ENCODE measurements around the gene CORO2A.
"Not testable (repeated sequence)": the region's sequence is repeated elsewhere in the genome, so short reads cannot be mapped to it uniquely, and the experiment has no call there.

Gene CORO2A

GRCh38 chr9:98085944-98086343, 106.5 kb downstream of the CORO2A start:
- H3K4me3 Mint-ChIP-seq = no peak overlapping the region

DNA sequence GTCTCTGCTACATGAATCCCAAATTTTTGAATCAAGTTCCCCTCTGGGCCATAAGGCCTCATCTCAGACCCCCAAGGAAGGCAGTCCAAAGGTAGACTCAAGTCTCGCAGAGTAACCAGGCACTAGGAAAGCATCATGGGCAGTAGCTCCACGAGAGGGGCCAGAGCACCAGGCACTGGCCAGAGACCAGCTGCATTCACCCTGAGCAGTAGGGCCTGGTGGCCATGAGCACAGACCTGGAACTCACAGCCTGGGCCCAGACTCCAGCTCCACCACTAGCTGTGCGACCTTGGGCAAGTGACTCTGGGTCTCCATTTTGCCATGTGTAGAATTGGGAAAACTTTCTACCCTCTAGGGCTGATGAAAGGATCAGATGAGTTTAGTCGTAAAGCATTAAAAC, 107.4 kb downstream of the CORO2A start:
- H3K4me1 Mint-ChIP-seq = peaks cover 48% of the 10 kb centered on the region
- H3K4me3 Mint-ChIP-seq = no peak overlapping the region
- H3K36me3 Mint-ChIP-seq = peaks cover 70% of the 10 kb centered on the region
- H3K27ac Mint-ChIP-seq = peak overlapping the region; percentile 58
- no peaks in the 10 kb centered on the region for H3K9me3 Mint-ChIP-seq
- no peak for DNase-seq
- CTCF ChIA-PET = interaction anchor here (0.5 to 1.3 kb wide), 3 partner anchors 11 to 179 kb away, joined by 3 to 6 read pairs (median 3); no protein-coding TSS in a partner anchor
- H3K27me3 Mint-ChIP-seq = no peaks in the 10 kb centered on the region

More at GRCh38 chr9:98085944-98086343, 106.5 kb downstream of the CORO2A start:
- Mint-ChIP-seq H3K4me1 (peaks cover 47% of the 10 kb centered on the region), H3K27ac (peak overlapping the region; percentile 43), H3K27me3 (no peaks in the 10 kb centered on the region), H3K9me3 (no peaks in the 10 kb centered on the region), H3K36me3 (peaks cover 66% of the 10 kb centered on the region)
- CTCF ChIA-PET = interaction anchor here (1.3 kb wide), 1 partner anchor 178 kb away, joined by 6 read pairs; no protein-coding TSS in a partner anchor
- no peak for DNase-seq

DNA sequence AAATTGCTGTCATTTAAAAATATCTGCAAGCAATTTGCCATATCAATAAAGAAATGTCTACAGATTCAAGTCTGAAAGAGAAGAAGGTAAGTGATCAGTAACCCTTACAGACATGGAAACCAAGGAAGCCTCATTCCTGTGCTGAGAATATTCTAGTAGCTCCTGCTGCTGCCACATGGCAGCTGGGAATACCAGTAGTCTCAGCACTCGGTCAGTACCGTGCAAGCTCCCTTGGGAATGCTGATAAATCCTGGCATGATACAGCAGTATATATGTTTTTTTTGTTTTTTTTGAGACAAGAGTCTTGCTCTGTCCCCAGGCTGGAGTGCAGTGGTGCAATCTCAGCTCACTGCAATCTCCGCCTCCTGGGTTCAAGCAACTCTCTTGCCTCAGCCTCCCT, 108.0 kb downstream of the CORO2A start:
- no peak for DNase-seq
- no peaks in the 10 kb centered on the region for H3K9me3 Mint-ChIP-seq
- H3K27ac Mint-ChIP-seq = no peak overlapping the region
- CTCF ChIA-PET = interaction anchor here (1.1 kb wide), 1 partner anchor 11 kb away, joined by 3 read pairs; no protein-coding TSS in a partner anchor
- H3K4me3 Mint-ChIP-seq = no peak overlapping the region
- no peaks in the 10 kb centered on the region for H3K27me3 Mint-ChIP-seq
- peaks cover 67% of the 10 kb centered on the region for H3K36me3 Mint-ChIP-seq
- peaks cover 44% of the 10 kb centered on the region for H3K4me1 Mint-ChIP-seq

DNA sequence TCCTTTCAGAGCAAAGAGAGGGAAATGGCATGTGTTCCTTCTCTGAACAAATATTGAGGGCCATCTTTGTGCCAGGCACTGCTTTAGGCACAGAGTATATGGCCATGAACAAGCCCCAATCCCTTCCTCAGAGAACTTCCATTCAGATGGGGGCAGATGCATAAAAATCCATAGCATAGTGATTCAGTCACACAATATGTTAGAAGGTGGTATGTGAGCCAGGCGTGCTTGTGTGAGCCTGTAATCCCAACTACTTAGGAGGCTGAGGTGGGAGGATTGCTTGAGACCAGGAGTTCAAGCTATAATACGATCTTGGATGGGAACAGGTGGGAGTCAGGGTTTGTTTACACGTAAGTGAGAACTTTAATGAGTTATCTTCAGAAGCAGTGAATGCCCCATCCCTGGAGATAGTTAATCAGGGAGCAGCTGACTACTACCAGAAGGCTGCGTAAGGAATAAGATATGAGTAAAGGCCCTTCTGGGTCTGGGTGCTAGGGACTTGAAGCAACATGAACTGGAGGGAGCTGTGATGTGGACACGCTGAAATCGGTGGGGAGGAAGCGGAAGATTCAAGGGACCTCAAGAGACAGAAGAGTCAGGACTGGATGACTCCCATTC, 108.8 kb downstream of the CORO2A start:
- DNase-seq = no peak
- peaks cover 43% of the 10 kb centered on the region for H3K4me1 Mint-ChIP-seq
- no peak overlapping the region for H3K4me3 Mint-ChIP-seq
- no peaks in the 10 kb centered on the region for H3K9me3 Mint-ChIP-seq
- CTCF ChIA-PET = interaction anchor here (1.1 to 1.7 kb wide), 2 partner anchors 10 to 35 kb away, joined by 3 to 4 read pairs; partner anchors contain the start of gene TRIM14
- peaks cover 69% of the 10 kb centered on the region for H3K36me3 Mint-ChIP-seq
- no peaks in the 10 kb centered on the region for H3K27me3 Mint-ChIP-seq
- H3K27ac Mint-ChIP-seq = no peak overlapping the region

- H3K4me3 Mint-ChIP-seq = no peak overlapping the region
- CTCF ChIA-PET = interaction anchor here (1.7 kb wide), 1 partner anchor 36 kb away, joined by 4 read pairs; the partner anchor contains the start of gene TRIM14
Measured at GRCh38 chr9:98083061-98083501, 109.4 kb downstream of the CORO2A start.

DNA sequence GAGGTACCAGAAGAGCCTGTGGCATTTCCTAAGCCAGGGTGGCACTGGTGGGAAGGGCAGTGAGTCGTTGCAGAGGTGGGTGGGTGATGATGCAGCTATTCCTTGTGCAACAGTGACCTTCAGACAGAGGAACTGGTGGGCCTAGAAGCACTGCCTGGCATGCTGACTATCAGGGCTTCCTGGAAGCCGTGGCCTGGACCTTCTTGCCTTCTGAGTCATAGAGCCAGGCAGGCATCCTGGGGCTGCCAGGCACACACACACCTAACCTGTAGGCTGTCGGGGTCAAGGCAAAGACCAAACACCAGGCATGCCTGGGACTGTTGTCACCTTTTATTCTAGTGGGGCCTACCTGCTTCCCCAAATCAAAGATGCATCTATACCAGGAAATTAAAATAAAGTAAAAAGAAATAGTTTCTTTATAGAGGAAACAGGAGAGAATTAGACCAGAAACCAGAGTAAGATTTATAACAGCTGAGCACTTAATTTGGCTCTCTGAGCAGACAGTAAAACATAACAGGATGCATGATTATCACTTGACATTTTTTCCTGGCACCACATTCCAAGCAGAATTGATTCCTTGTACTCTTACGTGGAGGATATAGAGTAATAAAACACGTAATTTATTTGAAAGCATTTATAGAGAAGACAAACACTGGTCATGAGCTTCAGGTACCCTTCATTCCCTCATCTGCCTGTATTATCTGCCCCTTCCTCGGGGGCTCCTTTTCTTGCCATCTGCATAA, 110.8 kb downstream of the CORO2A start:
- no peak for DNase-seq
- Mint-ChIP-seq H3K4me1 (peaks cover 45% of the 10 kb centered on the region), H3K9me3 (no peaks in the 10 kb centered on the region), H3K36me3 (peaks cover 71% of the 10 kb centered on the region), H3K4me3 (no peak overlapping the region), H3K27ac (peak overlapping the region; percentile 79), H3K27me3 (no peaks in the 10 kb centered on the region)
- CTCF ChIA-PET = interaction anchor here (0.8 to 1.7 kb wide), 2 partner anchors 21 to 37 kb away, joined by 3 to 4 read pairs; partner anchors contain the start of gene TRIM14

More at GRCh38 chr9:98083061-98083501, 109.4 kb downstream of the CORO2A start:
- no peak for DNase-seq
- H3K4me1 Mint-ChIP-seq = peaks cover 39% of the 10 kb centered on the region
- no peaks in the 10 kb centered on the region for H3K9me3 Mint-ChIP-seq
- H3K27ac Mint-ChIP-seq = peak overlapping the region; percentile 71
- H3K27me3 Mint-ChIP-seq = no peaks in the 10 kb centered on the region
- H3K36me3 Mint-ChIP-seq = peaks cover 67% of the 10 kb centered on the region

- Mint-ChIP-seq H3K9me3 (no peaks in the 10 kb centered on the region), H3K4me3 (no peak overlapping the region), H3K27ac (no peak overlapping the region), H3K27me3 (no peaks in the 10 kb centered on the region), H3K4me1 (peaks cover 53% of the 10 kb centered on the region), H3K36me3 (peaks cover 66% of the 10 kb centered on the region)
- no peak for DNase-seq
- CTCF ChIA-PET = interaction anchor here (1.2 kb wide), 1 partner anchor 8 kb away, joined by 5 read pairs; no protein-coding TSS in a partner anchor
Measured at GRCh38 chr9:98080780-98081179, 111.7 kb downstream of the CORO2A start.

GRCh38 chr9:98080326-98080725, 112.1 kb downstream of the CORO2A start:
- no peak for DNase-seq
- H3K4me1 Mint-ChIP-seq = peaks cover 58% of the 10 kb centered on the region
- H3K27me3 Mint-ChIP-seq = no peaks in the 10 kb centered on the region
- CTCF ChIA-PET = interaction anchor here (1.2 kb wide), 1 partner anchor 9 kb away, joined by 5 read pairs; no protein-coding TSS in a partner anchor
- H3K4me3 Mint-ChIP-seq = no peak overlapping the region
- H3K9me3 Mint-ChIP-seq = no peaks in the 10 kb centered on the region
- peaks cover 63% of the 10 kb centered on the region for H3K36me3 Mint-ChIP-seq
- no peak overlapping the region for H3K27ac Mint-ChIP-seq

DNA sequence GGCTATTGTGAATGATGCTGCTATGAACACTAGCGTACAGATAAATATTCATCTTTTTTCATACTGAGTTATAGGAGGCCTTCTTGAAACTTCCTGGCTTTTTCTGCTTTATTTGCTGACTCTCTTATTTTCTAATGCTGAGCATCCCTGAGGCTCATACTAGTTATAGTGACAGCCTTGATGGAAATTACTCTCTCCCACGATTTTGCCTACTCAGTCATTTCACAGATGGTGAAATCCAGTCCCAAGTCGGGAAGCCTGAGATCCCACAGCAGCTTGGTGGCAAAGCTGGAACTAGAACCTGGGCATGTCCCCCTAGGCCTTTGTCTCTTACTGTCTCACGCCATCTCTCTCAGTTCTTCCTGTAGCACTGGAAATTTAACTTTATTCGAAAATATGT, 113.5 kb downstream of the CORO2A start:
- no peak for DNase-seq
- no peaks in the 10 kb centered on the region for H3K27me3 Mint-ChIP-seq
- peaks cover 72% of the 10 kb centered on the region for H3K4me1 Mint-ChIP-seq
- no peak overlapping the region for H3K27ac Mint-ChIP-seq
- H3K9me3 Mint-ChIP-seq = no peaks in the 10 kb centered on the region
- peaks cover 59% of the 10 kb centered on the region for H3K36me3 Mint-ChIP-seq
- H3K4me3 Mint-ChIP-seq = no peak overlapping the region
- CTCF ChIA-PET = interaction anchor here (1.0 kb wide), 1 partner anchor 13 kb away, joined by 4 read pairs; no protein-coding TSS in a partner anchor

DNA sequence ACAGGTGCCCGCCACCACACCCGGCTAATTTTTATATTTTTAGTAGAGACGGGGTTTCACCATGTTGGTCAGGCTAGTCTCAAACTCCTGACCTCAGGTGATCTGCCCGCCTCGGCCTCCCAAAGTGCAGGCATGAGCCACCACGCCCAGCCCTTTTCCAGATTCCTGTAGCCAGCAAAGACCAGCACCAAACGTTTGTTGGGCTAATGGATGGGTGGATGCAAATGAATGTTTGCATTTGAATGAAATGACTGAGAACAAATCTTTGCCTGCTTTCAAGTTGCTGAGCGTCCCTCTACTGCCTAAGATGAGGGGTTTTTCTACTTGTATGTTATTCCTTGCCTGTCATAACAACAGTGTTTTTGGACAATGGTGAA, 115.9 kb downstream of the CORO2A start:
- H3K27ac Mint-ChIP-seq = peak overlapping the region; percentile 97

GRCh38 chr9:98075332-98075805, 117.1 kb downstream of the CORO2A start:
- Mint-ChIP-seq H3K36me3 (peaks cover 29% of the 10 kb centered on the region), H3K4me3 (peak overlapping the region; percentile 13), H3K27ac (peak overlapping the region; percentile 97), H3K9me3 (no peaks in the 10 kb centered on the region), H3K27me3 (no peaks in the 10 kb centered on the region), H3K4me1 (peaks cover 48% of the 10 kb centered on the region)
- CTCF ChIA-PET = interaction anchor here (0.7 to 2.8 kb wide), 4 partner anchors 23 to 188 kb away, joined by 5 to 13 read pairs (median 8); partner anchors contain the start of gene TBC1D2
- DNase-seq = peak; percentile 33

More for the DNA sequence above, 115.9 kb downstream of the CORO2A start:
- CTCF ChIA-PET, DNase-seq, H3K9me3 Mint-ChIP-seq, H3K4me3 Mint-ChIP-seq, H3K27me3 Mint-ChIP-seq: not testable (repeated sequence)
- Mint-ChIP-seq H3K36me3 (peaks cover 39% of the 10 kb centered on the region), H3K4me1 (peaks cover 52% of the 10 kb centered on the region)

GRCh38 chr9:98074115-98074990, 118.1 kb downstream of the CORO2A start:
- Mint-ChIP-seq H3K4me3 (peak overlapping the region; percentile 13), H3K27me3 (no peaks in the 10 kb centered on the region), H3K27ac (peak overlapping the region; percentile 97), H3K9me3 (no peaks in the 10 kb centered on the region), H3K36me3 (peaks cover 23% of the 10 kb centered on the region), H3K4me1 (peaks cover 50% of the 10 kb centered on the region)
- CTCF ChIA-PET = interaction anchor here (0.6 to 2.8 kb wide), 20 partner anchors 9 to 191 kb away, joined by 3 to 13 read pairs (median 4); partner anchors contain the start of genes NANS, TBC1D2, TRIM14 and TRMO
- DNase-seq = peak; percentile 76

- no peaks in the 10 kb centered on the region for H3K27me3 Mint-ChIP-seq
- H3K4me3 Mint-ChIP-seq = no peak overlapping the region
- H3K4me1 Mint-ChIP-seq = peaks cover 39% of the 10 kb centered on the region
- no peak for DNase-seq
- H3K27ac Mint-ChIP-seq = no peak overlapping the region
- H3K36me3 Mint-ChIP-seq = peaks cover 14% of the 10 kb centered on the region
- CTCF ChIA-PET = interaction anchor here (1.0 kb wide), 1 partner anchor 122 kb away, joined by 3 read pairs; no protein-coding TSS in a partner anchor
- H3K9me3 Mint-ChIP-seq = no peaks in the 10 kb centered on the region
Measured at GRCh38 chr9:98071737-98072136, 120.7 kb downstream of the CORO2A start.
